HepG2 (cell line): ENCODE data around the gene PLA2R1. TPM values are rescaled to one million over a fixed set of nuclear protein-coding genes. Genes with fewer than 3 reads are reported as not detected.

ENCODE experiments used
- ARNT2 ChIP-seq: sonication (generic); formaldehyde crosslinking; IDR thresholded peaks from 2 replicates; pipeline ENCODE4 v1.8.0; 2022; ENCODE audit warnings: mild to moderate bottlenecking, low read depth, missing genetic modification reagents, moderate library complexity
- ASH2L ChIP-seq: fragments of 300-600, 200-600 bp; sonication (generic); IDR thresholded peaks from 2 replicates; pipeline ENCODE4 v1.7.0; 2017; ENCODE audit warnings: low read depth, mild to moderate bottlenecking, moderate library complexity, mixed read lengths, low read length; ENCODE audit not compliant: insufficient read length
- JDP2 ChIP-seq: sonication (generic); formaldehyde crosslinking; IDR thresholded peaks from 2 replicates; pipeline ENCODE4 v1.8.1; 2022; ENCODE audit warnings: missing genetic modification reagents, borderline replicate concordance
- KDM4B ChIP-seq: sonication (generic); formaldehyde crosslinking; IDR thresholded peaks from 2 replicates; pipeline ENCODE4 v1.4.0; 2020; ENCODE audit warnings: missing genetic modification reagents
- MIER3 ChIP-seq: IDR thresholded peaks from 2 replicates; pipeline ENCODE4 v1.6.1; 2016; ENCODE audit warnings: missing compliant biosample characterization, borderline replicate concordance
- ZKSCAN5 ChIP-seq: sonication (generic); formaldehyde crosslinking; IDR thresholded peaks from 2 replicates; pipeline ENCODE4 v1.5.1; 2020; ENCODE audit warnings: mild to moderate bottlenecking, missing genetic modification reagents
- ZMAT3 ChIP-seq: sonication (generic); formaldehyde crosslinking; conservative IDR thresholded peaks from 2 replicates; pipeline ENCODE4 v1.7.0; 2021; ENCODE audit warnings: missing genetic modification reagents
- ZNF570 ChIP-seq: sonication (generic); formaldehyde crosslinking; IDR thresholded peaks from 2 replicates; pipeline ENCODE4 v1.4.0; 2020; ENCODE audit warnings: mild to moderate bottlenecking, missing genetic modification reagents, borderline replicate concordance
- ZNF672 ChIP-seq: sonication (generic); formaldehyde crosslinking; IDR thresholded peaks from 2 replicates; pipeline ENCODE4 v1.8.1; 2022; ENCODE audit warnings: missing genetic modification reagents
- polyA plus RNA-seq, 8 experiments: library from polyadenylated mRNA; depleted of rRNA in 3 of 8; stranded (reverse) in 7 of 8; unstranded in 1 of 8; fragments of >200 nt; fragmentation: Illumina TruSeq in 4 of 8; extraction: Trizol in 4 of 8; gene quantifications; 2 replicates each; pipeline versions ENCODE4 v1.2.1 to v1.2.3, GENCODE V29; 2011 to 2016; ENCODE audit warnings: low read depth in 4 of 8, missing spikeins in 1 of 8, mixed read lengths in 1 of 8; ENCODE audit not compliant: insufficient read depth in 1 of 8
- total RNA-seq, 5 experiments: library from RNA; depleted of rRNA; stranded (reverse); fragments of >200 nt; fragmentation: Illumina TruSeq; extraction: Trizol; gene quantifications; 2 replicates each; pipeline ENCODE4 v1.2.3, GENCODE V29; 2016; ENCODE audit warnings: low read depth in 1 of 5
- TF ChIP-seq, protein P1 (sequence below), 2 experiments: fragments of 450-650 bp in 1 of 2; sonication (generic) in 1 of 2; formaldehyde crosslinking in 1 of 2; IDR thresholded peaks; 2 replicates each; pipeline versions ENCODE4 v1.6.1 to v1.8.0; 2016 to 2022; ENCODE audit warnings: antibody characterized with exemption in 1 of 2, mild to moderate bottlenecking in 1 of 2, missing genetic modification reagents in 1 of 2
- TF ChIP-seq, protein P2 (sequence below): IDR thresholded peaks from 2 replicates; pipeline ENCODE4 v1.6.1; 2018; ENCODE audit warnings: missing genetic modification reagents, mild to moderate bottlenecking, missing compliant biosample characterization
- TF ChIP-seq, protein P3 (sequence below): sonication (generic); formaldehyde crosslinking; IDR thresholded peaks from 2 replicates; pipeline ENCODE4 v1.4.0; 2020; ENCODE audit warnings: missing genetic modification reagents

Gene PLA2R1
- total and polyA plus RNA-seq, 2 of the 13 experiments (the other 11 are each of a cell fraction or from before 2014, with no cell fraction given): not detected

DNA sequence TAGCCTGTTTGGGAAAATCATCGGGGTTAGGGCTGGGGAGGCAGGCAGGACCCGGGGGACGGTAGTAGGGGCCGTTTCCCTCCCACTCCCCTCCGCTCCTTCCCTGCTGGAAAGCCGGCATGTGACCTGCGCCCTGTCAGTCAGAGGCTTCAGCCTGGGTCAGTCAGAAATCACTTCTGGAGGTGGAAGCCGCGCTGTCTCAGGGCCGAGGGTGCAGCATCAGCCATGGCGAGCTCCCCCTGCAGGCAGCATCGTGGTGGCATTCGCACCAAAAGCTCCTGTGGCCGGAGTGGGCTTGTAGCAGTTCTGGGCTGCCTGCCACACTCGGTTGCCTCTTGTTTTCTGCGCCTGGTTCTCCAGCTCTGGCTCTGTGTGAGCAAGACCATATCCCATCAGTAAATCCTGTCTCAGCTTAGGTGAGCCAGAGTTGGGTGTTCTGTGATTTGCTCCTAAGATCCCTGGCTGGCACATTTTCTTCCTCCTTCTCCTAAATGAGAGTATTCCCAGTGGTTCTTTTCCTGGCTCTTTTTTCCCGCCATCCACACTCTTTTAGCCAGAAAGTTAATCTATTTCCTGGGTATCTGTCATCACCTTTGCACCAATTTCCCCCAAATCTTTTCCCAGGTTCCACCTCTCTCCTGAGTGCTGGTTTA, 140.5 kb downstream of the PLA2R1 start (continued):
- TF ChIP-seq, protein P1, sequence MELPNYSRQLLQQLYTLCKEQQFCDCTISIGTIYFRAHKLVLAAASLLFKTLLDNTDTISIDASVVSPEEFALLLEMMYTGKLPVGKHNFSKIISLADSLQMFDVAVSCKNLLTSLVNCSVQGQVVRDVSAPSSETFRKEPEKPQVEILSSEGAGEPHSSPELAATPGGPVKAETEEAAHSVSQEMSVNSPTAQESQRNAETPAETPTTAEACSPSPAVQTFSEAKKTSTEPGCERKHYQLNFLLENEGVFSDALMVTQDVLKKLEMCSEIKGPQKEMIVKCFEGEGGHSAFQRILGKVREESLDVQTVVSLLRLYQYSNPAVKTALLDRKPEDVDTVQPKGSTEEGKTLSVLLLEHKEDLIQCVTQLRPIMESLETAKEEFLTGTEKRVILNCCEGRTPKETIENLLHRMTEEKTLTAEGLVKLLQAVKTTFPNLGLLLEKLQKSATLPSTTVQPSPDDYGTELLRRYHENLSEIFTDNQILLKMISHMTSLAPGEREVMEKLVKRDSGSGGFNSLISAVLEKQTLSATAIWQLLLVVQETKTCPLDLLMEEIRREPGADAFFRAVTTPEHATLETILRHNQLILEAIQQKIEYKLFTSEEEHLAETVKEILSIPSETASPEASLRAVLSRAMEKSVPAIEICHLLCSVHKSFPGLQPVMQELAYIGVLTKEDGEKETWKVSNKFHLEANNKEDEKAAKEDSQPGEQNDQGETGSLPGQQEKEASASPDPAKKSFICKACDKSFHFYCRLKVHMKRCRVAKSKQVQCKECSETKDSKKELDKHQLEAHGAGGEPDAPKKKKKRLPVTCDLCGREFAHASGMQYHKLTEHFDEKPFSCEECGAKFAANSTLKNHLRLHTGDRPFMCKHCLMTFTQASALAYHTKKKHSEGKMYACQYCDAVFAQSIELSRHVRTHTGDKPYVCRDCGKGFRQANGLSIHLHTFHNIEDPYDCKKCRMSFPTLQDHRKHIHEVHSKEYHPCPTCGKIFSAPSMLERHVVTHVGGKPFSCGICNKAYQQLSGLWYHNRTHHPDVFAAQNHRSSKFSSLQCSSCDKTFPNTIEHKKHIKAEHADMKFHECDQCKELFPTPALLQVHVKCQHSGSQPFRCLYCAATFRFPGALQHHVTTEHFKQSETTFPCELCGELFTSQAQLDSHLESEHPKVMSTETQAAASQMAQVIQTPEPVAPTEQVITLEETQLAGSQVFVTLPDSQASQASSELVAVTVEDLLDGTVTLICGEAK (IDR thresholded peaks at IDR 0.05): no peak
- TF ChIP-seq, protein P1 (CRISPR knock-in tag; IDR thresholded peaks at IDR 0.05): no peak
- TF ChIP-seq ZMAT3 (CRISPR knock-in tag) (no peak), ZKSCAN5 (CRISPR knock-in tag) (no peak), ZNF672 (CRISPR knock-in tag) (no peak), KDM4B (no peak), JDP2 (no peak), ZNF570 (CRISPR knock-in tag) (no peak), ARNT2 (CRISPR knock-in tag) (no peak; the same call in 1 of the 2 replicates), MIER3 (CRISPR knock-in tag) (0 out of 2 replicates have a peak, but pooled peaks have one; percentile 48), ASH2L (no peak)
- TF ChIP-seq, protein P2, sequence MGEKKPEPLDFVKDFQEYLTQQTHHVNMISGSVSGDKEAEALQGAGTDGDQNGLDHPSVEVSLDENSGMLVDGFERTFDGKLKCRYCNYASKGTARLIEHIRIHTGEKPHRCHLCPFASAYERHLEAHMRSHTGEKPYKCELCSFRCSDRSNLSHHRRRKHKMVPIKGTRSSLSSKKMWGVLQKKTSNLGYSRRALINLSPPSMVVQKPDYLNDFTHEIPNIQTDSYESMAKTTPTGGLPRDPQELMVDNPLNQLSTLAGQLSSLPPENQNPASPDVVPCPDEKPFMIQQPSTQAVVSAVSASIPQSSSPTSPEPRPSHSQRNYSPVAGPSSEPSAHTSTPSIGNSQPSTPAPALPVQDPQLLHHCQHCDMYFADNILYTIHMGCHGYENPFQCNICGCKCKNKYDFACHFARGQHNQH: peak; percentile 76; the same call in 1 of the 2 replicates
- TF ChIP-seq, protein P3, sequence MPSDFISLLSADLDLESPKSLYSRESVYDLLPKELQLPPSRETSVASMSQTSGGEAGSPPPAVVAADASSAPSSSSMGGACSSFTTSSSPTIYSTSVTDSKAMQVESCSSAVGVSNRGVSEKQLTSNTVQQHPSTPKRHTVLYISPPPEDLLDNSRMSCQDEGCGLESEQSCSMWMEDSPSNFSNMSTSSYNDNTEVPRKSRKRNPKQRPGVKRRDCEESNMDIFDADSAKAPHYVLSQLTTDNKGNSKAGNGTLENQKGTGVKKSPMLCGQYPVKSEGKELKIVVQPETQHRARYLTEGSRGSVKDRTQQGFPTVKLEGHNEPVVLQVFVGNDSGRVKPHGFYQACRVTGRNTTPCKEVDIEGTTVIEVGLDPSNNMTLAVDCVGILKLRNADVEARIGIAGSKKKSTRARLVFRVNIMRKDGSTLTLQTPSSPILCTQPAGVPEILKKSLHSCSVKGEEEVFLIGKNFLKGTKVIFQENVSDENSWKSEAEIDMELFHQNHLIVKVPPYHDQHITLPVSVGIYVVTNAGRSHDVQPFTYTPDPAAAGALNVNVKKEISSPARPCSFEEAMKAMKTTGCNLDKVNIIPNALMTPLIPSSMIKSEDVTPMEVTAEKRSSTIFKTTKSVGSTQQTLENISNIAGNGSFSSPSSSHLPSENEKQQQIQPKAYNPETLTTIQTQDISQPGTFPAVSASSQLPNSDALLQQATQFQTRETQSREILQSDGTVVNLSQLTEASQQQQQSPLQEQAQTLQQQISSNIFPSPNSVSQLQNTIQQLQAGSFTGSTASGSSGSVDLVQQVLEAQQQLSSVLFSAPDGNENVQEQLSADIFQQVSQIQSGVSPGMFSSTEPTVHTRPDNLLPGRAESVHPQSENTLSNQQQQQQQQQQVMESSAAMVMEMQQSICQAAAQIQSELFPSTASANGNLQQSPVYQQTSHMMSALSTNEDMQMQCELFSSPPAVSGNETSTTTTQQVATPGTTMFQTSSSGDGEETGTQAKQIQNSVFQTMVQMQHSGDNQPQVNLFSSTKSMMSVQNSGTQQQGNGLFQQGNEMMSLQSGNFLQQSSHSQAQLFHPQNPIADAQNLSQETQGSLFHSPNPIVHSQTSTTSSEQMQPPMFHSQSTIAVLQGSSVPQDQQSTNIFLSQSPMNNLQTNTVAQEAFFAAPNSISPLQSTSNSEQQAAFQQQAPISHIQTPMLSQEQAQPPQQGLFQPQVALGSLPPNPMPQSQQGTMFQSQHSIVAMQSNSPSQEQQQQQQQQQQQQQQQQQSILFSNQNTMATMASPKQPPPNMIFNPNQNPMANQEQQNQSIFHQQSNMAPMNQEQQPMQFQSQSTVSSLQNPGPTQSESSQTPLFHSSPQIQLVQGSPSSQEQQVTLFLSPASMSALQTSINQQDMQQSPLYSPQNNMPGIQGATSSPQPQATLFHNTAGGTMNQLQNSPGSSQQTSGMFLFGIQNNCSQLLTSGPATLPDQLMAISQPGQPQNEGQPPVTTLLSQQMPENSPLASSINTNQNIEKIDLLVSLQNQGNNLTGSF (CRISPR knock-in tag): no peak
